ENCODE results near the gene FBLL1. TPM values are rescaled to one million over a fixed set of nuclear protein-coding genes. Genes with fewer than 3 reads are reported as not detected.

The FBLL1 gene
- total and polyA plus RNA-seq, 10 of the 15 experiments (the other 5 are each of a cell fraction or from before 2014, with no cell fraction given): 0.04 to 0.23 (median 0.15) TPM; not detected in 7

- no peak overlapping the region for H2AFZ ChIP-seq (ENCODE audit: control insufficient read depth, low read depth, low read length)
- ChIA-PET CTCF (no interaction called here), RAD21 (ENCODE audit: unreplicated experiment) (no interaction called here), POLR2A (no interaction called here), SMC1A (ENCODE audit: uncharacterized antibody, unreplicated experiment) (no interaction called here)
- ATAC-seq: no peak
- TSS peak; percentile 6 for BruUV-seq (replicated peaks)
- H3K9ac ChIP-seq (ENCODE audit: control insufficient read depth, insufficient read depth, low read length): no peak overlapping the region
- H3K79me2 ChIP-seq (ENCODE audit: control insufficient read depth, insufficient read depth, low read length): peaks cover 3% of the 10 kb centered on the region
- H3K27me3 ChIP-seq (replicated peaks in 1 of 2; ENCODE audit: control insufficient read depth in 2 of 2, insufficient read depth in 2 of 2, low read length in 1 of 2): no peaks in the 10 kb centered on the region
- no peak overlapping the region for H3K4me3 ChIP-seq
- TF ChIP-seq IKZF1 (conservative IDR thresholded peaks at IDR 0.05) (no peak), ZNF622 (IDR thresholded peaks at IDR 0.05) (no peak), SMAD5 (IDR thresholded peaks at IDR 0.05; ENCODE audit: low read depth) (no peak), CBX3 (IDR thresholded peaks at IDR 0.05; ENCODE audit: borderline replicate concordance, low read depth) (no peak), ZZZ3 (IDR thresholded peaks at IDR 0.05; ENCODE audit: control insufficient read depth, insufficient read length, low read depth) (no peak), KLF5 (IDR thresholded peaks at IDR 0.05; ENCODE audit: partially characterized antibody) (no peak), RELB (IDR thresholded peaks at IDR 0.05; ENCODE audit: low read depth) (no peak), ASH2L (IDR thresholded peaks at IDR 0.05; ENCODE audit: borderline replicate concordance, low read depth) (no peak), SPI1 (IDR thresholded peaks at IDR 0.05; ENCODE audit: borderline replicate concordance, insufficient read depth, low read depth, low read length) (no peak), YBX1 (IDR thresholded peaks at IDR 0.05) (no peak), RBBP5 (conservative IDR thresholded peaks at IDR 0.05) (no peak), CTCF (IDR thresholded peaks at IDR 0.05 in 2 of 3, conservative IDR thresholded peaks at IDR 0.05 in 1 of 3; ENCODE audit: control insufficient read depth in 2 of 3, extremely low read depth in 1 of 3, insufficient read depth in 1 of 3, low read depth in 3 of 3, low read length in 3 of 3) (no peak), CREB1 (IDR thresholded peaks at IDR 0.05; ENCODE audit: low read depth) (no peak), BCLAF1 (IDR thresholded peaks at IDR 0.05) (no peak)
- 91% methylated on average over 5 of the region's 5 CpGs for WGBS (ENCODE audit: insufficient coverage, insufficient replicate concordance, low lambda C conversion rate, missing lambda C conversion rate)
- in situ Hi-C loops (cut with MboI): no loop called here
- H3K27ac ChIP-seq (ENCODE audit: control insufficient read depth, insufficient read depth): no peak overlapping the region
- FAIRE-seq: peak; percentile 56
- H3K4me2 ChIP-seq (ENCODE audit: control insufficient read depth, insufficient read depth): no peak overlapping the region
- H3K36me3 ChIP-seq (ENCODE audit: control insufficient read depth in 2 of 2, insufficient read depth in 2 of 2, low read length in 1 of 2): peaks cover 2 to 40% of the 10 kb centered on the region in 2 experiments; a peak in 3 of 4 replicates
- H4K20me1 ChIP-seq (ENCODE audit: control insufficient read depth, insufficient read depth): no peaks in the 10 kb centered on the region
- intact Hi-C loops (cut with micrococcal nuclease; ENCODE audit: unreplicated experiment): no loop called here
- no peaks in the 10 kb centered on the region for H3K4me1 ChIP-seq (ENCODE audit: control insufficient read depth, insufficient read depth, low read length)
- H3K9me3 ChIP-seq (replicated peaks; ENCODE audit: control insufficient read depth, insufficient read depth, low read length): no peaks in the 10 kb centered on the region
- no peak for DNase-seq (ENCODE audit: low read depth, low spot score)
Observed at GRCh38 chr5:168494057-168494555, 35.0 kb upstream of the FBLL1 start.
